Mucosa of rectum (tissue), 2 donors: ENCODE data around the gene FAM53C.
"Not testable (repeated sequence)": the region's sequence is repeated elsewhere in the genome, so short reads cannot be mapped to it uniquely, and the experiment has no call there.

Experiments
- H3K27ac ChIP-seq, 2 donors: one replicate each; pipeline ENCODE4 v1.7.0; 2013; ENCODE audit warnings: inconsistent platforms in 2 of 2, low read depth in 2 of 2, low read length in 2 of 2
- H3K27me3 ChIP-seq, 2 donors: one replicate each; pipeline ENCODE4 v1.7.0; 2013; ENCODE audit warnings: low read length in 2 of 2; ENCODE audit not compliant: control insufficient read depth in 2 of 2, insufficient read depth in 2 of 2
- H3K36me3 ChIP-seq, 2 donors: one replicate each; pipeline ENCODE4 v1.7.0; 2013; ENCODE audit warnings: low read length in 2 of 2; ENCODE audit not compliant: control insufficient read depth in 2 of 2, insufficient read depth in 2 of 2
- H3K4me1 ChIP-seq, 2 donors: one replicate each; pipeline ENCODE4 v1.7.0; 2013; ENCODE audit warnings: low read length in 2 of 2, mild to moderate bottlenecking in 1 of 2; ENCODE audit not compliant: control insufficient read depth in 2 of 2, insufficient read depth in 2 of 2
- H3K4me3 ChIP-seq, 2 donors: one replicate each; pipeline ENCODE4 v1.7.0; 2013; ENCODE audit warnings: low read length in 2 of 2
- H3K9ac ChIP-seq, 2 donors: one replicate each; pipeline ENCODE4 v1.7.0; 2013; ENCODE audit warnings: low read length in 2 of 2, low read depth in 1 of 2, mild to moderate bottlenecking in 1 of 2
- H3K9me3 ChIP-seq, 2 donors: one replicate each; pipeline ENCODE4 v1.7.0; 2013; ENCODE audit warnings: low read length in 2 of 2; ENCODE audit not compliant: control insufficient read depth in 2 of 2
- donor health status: healthy.
- donor health status: Normal muscosa, but diverticular disease.

The FAM53C gene

GRCh38 chr5:138337685-138338410 lies at the start of gene FAM53C:
Gene FAM53C (plus strand): TSS chr5:138338266. CDS start chr5:138341336, 3,070 bp downstream.
- Histone ChIP-seq H3K9ac (peak within 1 kb of the TSS; percentile 81 to 83), H3K36me3 (peaks cover 0 to 9% of the 10 kb centered on the region in 2 donors), H3K9me3 (no peaks in the 10 kb centered on the region), H3K27ac (peak within 1 kb of the TSS; percentile 93), H3K4me1 (peaks cover 6 to 9% of the 10 kb centered on the region in 2 donors), H3K4me3 (peak within 1 kb of the TSS; percentile 81 to 93), H3K27me3 (no peaks in the 10 kb centered on the region)

- H3K9ac ChIP-seq = no peak overlapping the region
- no peaks in the 10 kb centered on the region for H3K27me3 ChIP-seq
- no peak overlapping the region for H3K27ac ChIP-seq
- no peaks in the 10 kb centered on the region for H3K9me3 ChIP-seq
- no peak overlapping the region for H3K4me3 ChIP-seq
- H3K4me1 ChIP-seq = no peaks in the 10 kb centered on the region
- no peaks in the 10 kb centered on the region for H3K36me3 ChIP-seq
These were observed 48.8 kb upstream of the FAM53C start for GRCh38 chr5:138289296-138289695.

- Histone ChIP-seq H3K27me3 (no peaks in the 10 kb centered on the region), H3K36me3 (no peaks in the 10 kb centered on the region), H3K9me3 (no peaks in the 10 kb centered on the region), H3K4me3 (no peak overlapping the region), H3K4me1 (no peaks in the 10 kb centered on the region), H3K9ac (no peak overlapping the region), H3K27ac (no peak overlapping the region)
These were observed 34.7 kb upstream of the FAM53C start for GRCh38 chr5:138303372-138303771.

GRCh38 chr5:138305797-138306196 lies 32.3 kb upstream of the FAM53C start:
- Histone ChIP-seq H3K9me3 (no peaks in the 10 kb centered on the region), H3K36me3 (no peaks in the 10 kb centered on the region), H3K4me3 (no peak overlapping the region), H3K4me1 (no peaks in the 10 kb centered on the region), H3K9ac (no peak overlapping the region), H3K27ac (no peak overlapping the region), H3K27me3 (no peaks in the 10 kb centered on the region)

GRCh38 chr5:138315751-138316278 lies 22.3 kb upstream of the FAM53C start:
- Histone ChIP-seq H3K4me1 (no peaks in the 10 kb centered on the region), H3K27ac (no peak overlapping the region), H3K27me3 (no peaks in the 10 kb centered on the region), H3K36me3 (no peaks in the 10 kb centered on the region), H3K4me3 (no peak overlapping the region), H3K9me3 (no peaks in the 10 kb centered on the region), H3K9ac (no peak overlapping the region)

GRCh38 chr5:138316355-138316754 lies 21.7 kb upstream of the FAM53C start:
- H3K4me3 ChIP-seq = no peak overlapping the region
- no peaks in the 10 kb centered on the region for H3K9me3 ChIP-seq
- H3K27me3 ChIP-seq = no peaks in the 10 kb centered on the region
- H3K27ac ChIP-seq = no peak overlapping the region
- no peaks in the 10 kb centered on the region for H3K4me1 ChIP-seq
- no peak overlapping the region for H3K9ac ChIP-seq
- no peaks in the 10 kb centered on the region for H3K36me3 ChIP-seq

GRCh38 chr5:138318211-138318610 lies 19.9 kb upstream of the FAM53C start:
- H3K27me3 ChIP-seq, H3K9ac ChIP-seq, H3K9me3 ChIP-seq, H3K4me1 ChIP-seq, H3K4me3 ChIP-seq, H3K27ac ChIP-seq, H3K36me3 ChIP-seq: not testable (repeated sequence)

- Histone ChIP-seq H3K27me3 (no peaks in the 10 kb centered on the region), H3K27ac (no peak overlapping the region), H3K36me3 (no peaks in the 10 kb centered on the region), H3K4me1 (peaks cover 14% of the 10 kb centered on the region in 2 donors), H3K4me3 (peak overlapping the region; percentile 82 to 94), H3K9ac (peak overlapping the region; percentile 5 to 38), H3K9me3 (no peaks in the 10 kb centered on the region)
These were observed 7.1 kb upstream of the FAM53C start for GRCh38 chr5:138330813-138331448.

- no peaks in the 10 kb centered on the region for H3K36me3 ChIP-seq
- peaks cover 14% of the 10 kb centered on the region in 2 donors for H3K4me1 ChIP-seq
- H3K9ac ChIP-seq = peak within 1 kb of the TSS; percentile 15 to 38
- no peak within 1 kb of the TSS for H3K27ac ChIP-seq
- peak within 1 kb of the TSS; percentile 82 to 94 for H3K4me3 ChIP-seq
- H3K9me3 ChIP-seq = no peaks in the 10 kb centered on the region
- no peaks in the 10 kb centered on the region for H3K27me3 ChIP-seq
These were observed 6.4 kb upstream of the FAM53C start, which contains the start of gene CDC25C for GRCh38 chr5:138331449-138332368. Gene CDC25C (minus strand): TSS chr5:138331804. CDS start chr5:138331180, 624 bp downstream.
